Karpas-422 (cell line): ENCODE results near the gene DCBLD1. TPM values are rescaled to one million over a fixed set of nuclear protein-coding genes. Genes with fewer than 3 reads are reported as not detected.
"Not testable (repeated sequence)": the region's sequence is repeated elsewhere in the genome, so short reads cannot be mapped to it uniquely, and the experiment has no call there.

ENCODE experiments used
- DNase-seq: peaks from one replicate; pipeline ENCODE4 v3.0.0-alpha.2; 2015
- H2AFZ ChIP-seq: fragments of 200-600 bp; sonication (generic); 2 replicates; pipeline ENCODE4 v1.6.1; 2014; ENCODE audit warnings: antibody characterized with exemption, low read length, mixed read lengths
- H3K27ac ChIP-seq: fragments of 200-600 bp; sonication (generic); 2 replicates; pipeline ENCODE4 v1.5.1; 2014; ENCODE audit warnings: mild to moderate bottlenecking, low read length, moderate library complexity
- H3K27me3 ChIP-seq: fragments of 200-600 bp; sonication (generic); 2 replicates; pipeline ENCODE4 v1.6.1; 2014; ENCODE audit warnings: low read length, mixed read lengths
- H3K36me3 ChIP-seq: fragments of 200-600 bp; sonication (generic); 2 replicates; pipeline ENCODE4 v1.6.1; 2014; ENCODE audit warnings: low read length, mixed read lengths; ENCODE audit not compliant: insufficient read depth
- H3K4me1 ChIP-seq: fragments of 200-600 bp; sonication (generic); 2 replicates; pipeline ENCODE4 v1.6.1; 2014; ENCODE audit warnings: mild to moderate bottlenecking, low read length, mixed read lengths
- H3K4me2 ChIP-seq: fragments of 200-600 bp; sonication (generic); 2 replicates; pipeline ENCODE4 v1.6.1; 2014; ENCODE audit warnings: low read length, low read depth, mild to moderate bottlenecking; ENCODE audit not compliant: poor library complexity, severe bottlenecking
- H3K4me3 ChIP-seq: fragments of 200-600 bp; sonication (generic); 2 replicates; pipeline ENCODE4 v1.5.1; 2014; ENCODE audit warnings: mild to moderate bottlenecking, antibody characterized with exemption, low read length, mixed read lengths
- H3K79me2 ChIP-seq: fragments of 200-600 bp; sonication (generic); 2 replicates; pipeline ENCODE4 v1.6.1; 2014; ENCODE audit warnings: mild to moderate bottlenecking, low read length, mixed read lengths
- H3K9ac ChIP-seq: fragments of 200-600 bp; sonication (generic); 2 replicates; pipeline ENCODE4 v1.6.0; 2014; ENCODE audit warnings: low read length
- H3K9me2 ChIP-seq: fragments of 200-600 bp; sonication (generic), shearing (Covaris generic); replicated peaks from 2 replicates; pipeline ENCODE4 v1.6.0; 2014; ENCODE audit warnings: mild to moderate bottlenecking, low read length, moderate library complexity; ENCODE audit not compliant: insufficient read depth
- H3K9me3 ChIP-seq: fragments of 300-700, 200-600 bp; sonication (generic); 2 replicates; pipeline ENCODE4 v1.6.1; 2014; ENCODE audit warnings: low read length, mixed read lengths
- H4K20me1 ChIP-seq: fragments of 200-600 bp; sonication (generic); 2 replicates; pipeline ENCODE4 v1.6.1; 2014; ENCODE audit warnings: mild to moderate bottlenecking, antibody characterized with exemption, low read length, low read depth; ENCODE audit not compliant: insufficient read depth
- total RNA-seq: library from RNA; depleted of rRNA; stranded (reverse); fragments of >200 nt; shearing (Covaris generic); gene quantifications from 2 replicates; pipeline ENCODE4 v1.2.3, GENCODE V29; 2014; ENCODE audit warnings: low replicate concordance

Gene DCBLD1
- total RNA-seq, 1 experiment from 2014 or later = not detected

DNA sequence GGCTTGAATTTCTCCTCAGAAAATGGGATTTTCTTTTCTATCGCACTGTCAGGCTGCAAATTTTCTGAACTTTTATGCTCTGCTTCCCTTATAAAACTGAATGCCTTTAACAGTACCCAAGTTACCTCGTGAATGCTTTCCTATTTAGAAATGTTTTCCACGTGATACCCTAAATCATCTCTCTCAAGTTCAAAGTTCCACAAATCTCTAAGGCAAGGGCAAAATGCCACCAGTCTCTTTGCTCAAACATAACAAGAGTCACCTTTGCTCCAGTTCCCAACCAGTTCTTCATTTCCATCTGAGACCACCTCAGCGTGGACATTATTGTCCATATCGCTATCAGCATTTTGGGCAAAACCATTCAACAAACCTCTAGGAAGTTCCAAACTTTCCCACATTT is 35.5 kb downstream of the DCBLD1 start:
- not testable (repeated sequence) for H4K20me1 ChIP-seq, DNase-seq, H3K4me3 ChIP-seq, H3K36me3 ChIP-seq, H3K9me3 ChIP-seq, H3K27me3 ChIP-seq, H3K9me2 ChIP-seq, H3K79me2 ChIP-seq, H3K9ac ChIP-seq, H3K4me2 ChIP-seq, H3K27ac ChIP-seq, H3K4me1 ChIP-seq, H2AFZ ChIP-seq

DNA sequence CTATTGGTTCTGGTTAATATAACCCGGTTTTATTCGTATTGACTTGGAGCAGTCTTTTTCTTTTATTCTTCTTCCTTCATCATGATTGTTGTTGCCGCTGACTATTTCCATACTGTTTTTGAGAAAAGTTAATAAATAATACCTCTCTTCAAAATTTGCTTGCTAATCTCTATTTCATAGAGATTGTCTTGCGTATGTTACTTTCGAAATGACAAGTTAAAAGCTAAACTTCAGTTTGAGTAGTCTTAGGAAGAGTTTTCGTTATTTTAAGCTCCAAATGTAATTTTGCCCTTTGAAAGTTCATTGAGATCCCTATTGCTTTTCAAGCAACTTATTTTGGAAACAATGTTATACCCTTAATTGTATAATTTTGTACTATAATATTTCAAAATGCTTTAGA is 36.4 kb downstream of the DCBLD1 start:
- no peaks in the 10 kb centered on the region for H3K9me3 ChIP-seq
- no peak overlapping the region for H3K27ac ChIP-seq
- no peak overlapping the region for H3K4me3 ChIP-seq
- H3K9me2 ChIP-seq = no peaks in the 10 kb centered on the region
- H4K20me1 ChIP-seq = no peaks in the 10 kb centered on the region
- DNase-seq = no peak
- no peaks in the 10 kb centered on the region for H3K36me3 ChIP-seq
- no peak overlapping the region for H2AFZ ChIP-seq
- no peak overlapping the region for H3K9ac ChIP-seq
- H3K4me2 ChIP-seq = no peak overlapping the region
- no peaks in the 10 kb centered on the region for H3K4me1 ChIP-seq
- no peaks in the 10 kb centered on the region for H3K79me2 ChIP-seq
- no peaks in the 10 kb centered on the region for H3K27me3 ChIP-seq

DNA sequence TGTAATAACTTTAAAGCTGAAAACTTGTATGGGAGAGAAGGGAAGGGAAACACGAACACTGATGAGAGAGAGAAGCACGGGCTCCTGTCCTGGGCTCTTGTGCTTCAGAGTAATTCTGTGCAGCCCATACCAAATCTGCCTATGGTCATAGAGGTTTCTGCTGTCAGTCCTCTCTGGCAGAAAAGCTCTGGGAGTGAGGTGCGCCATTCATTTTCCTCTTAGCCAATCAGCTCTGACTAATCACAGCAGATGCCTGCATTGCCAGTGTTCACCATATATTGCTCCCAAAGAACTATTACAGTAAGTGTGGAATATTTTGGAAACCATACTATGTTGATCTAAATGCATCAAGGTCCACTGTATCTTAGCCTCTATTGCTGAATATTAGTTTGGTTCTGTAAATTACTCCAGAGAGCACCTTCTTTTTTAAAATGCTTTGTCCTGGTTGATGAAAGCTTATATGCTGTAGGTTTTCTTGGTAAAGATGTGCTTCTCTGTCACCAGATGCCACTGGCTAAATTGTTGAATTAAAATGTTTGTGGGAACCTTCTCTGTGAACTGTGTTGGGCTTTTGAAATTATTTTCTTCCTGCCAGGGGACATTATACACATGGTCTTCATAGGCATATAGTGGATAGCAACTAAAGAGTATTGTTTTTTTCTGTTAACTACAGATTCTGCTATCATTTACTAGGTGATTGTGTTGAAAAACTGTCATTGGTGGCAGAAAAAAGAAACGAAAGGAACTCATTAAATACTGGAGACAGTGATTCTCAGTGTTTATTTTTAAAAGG is 38.3 kb downstream of the DCBLD1 start:
- Histone ChIP-seq H2AFZ (no peak overlapping the region), H3K36me3 (no peaks in the 10 kb centered on the region), H3K9me2 (no peaks in the 10 kb centered on the region), H3K27me3 (no peaks in the 10 kb centered on the region), H3K79me2 (no peaks in the 10 kb centered on the region), H3K9me3 (no peaks in the 10 kb centered on the region), H3K27ac (no peak overlapping the region), H3K4me1 (no peaks in the 10 kb centered on the region), H4K20me1 (no peaks in the 10 kb centered on the region), H3K4me3 (no peak overlapping the region), H3K9ac (no peak overlapping the region), H3K4me2 (no peak overlapping the region)
- no peak for DNase-seq

DNA sequence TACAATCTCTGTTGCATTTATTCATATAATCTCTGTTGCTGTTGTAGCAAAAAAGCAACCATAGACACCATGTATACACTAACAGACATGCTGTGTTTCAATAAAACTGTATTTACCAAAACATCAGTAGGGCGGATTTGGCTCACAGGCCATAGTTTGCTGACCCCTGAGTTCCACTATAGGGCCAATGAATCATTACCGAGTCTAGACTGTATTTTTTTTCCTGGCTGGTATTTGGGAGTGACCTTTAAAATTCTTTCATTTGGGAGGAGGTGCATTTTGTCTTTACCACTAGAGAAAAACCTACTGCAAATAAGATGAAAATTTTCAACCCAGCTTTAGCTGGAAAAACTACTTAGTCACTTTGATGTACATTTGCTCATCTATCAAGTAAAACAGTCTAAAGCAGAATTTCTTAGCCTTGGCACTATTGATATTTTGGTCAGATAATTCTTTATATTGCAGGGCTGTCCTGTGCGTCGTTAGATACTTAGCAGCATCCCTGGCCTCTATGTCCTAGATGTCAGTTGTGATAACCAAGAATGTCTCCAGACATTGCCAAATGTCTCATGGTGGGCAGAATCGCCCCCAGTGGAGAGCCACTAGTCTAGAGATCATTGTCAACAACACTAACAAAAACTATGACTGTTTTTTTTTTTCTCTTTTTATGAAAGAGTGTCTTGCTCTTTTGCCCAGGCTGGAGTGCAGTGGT is 39.5 kb downstream of the DCBLD1 start:
- H3K4me1 ChIP-seq = no peaks in the 10 kb centered on the region
- no peaks in the 10 kb centered on the region for H3K9me3 ChIP-seq
- H3K9me2 ChIP-seq = no peaks in the 10 kb centered on the region
- H4K20me1 ChIP-seq = no peaks in the 10 kb centered on the region
- H3K4me3 ChIP-seq = no peak overlapping the region
- no peak overlapping the region for H2AFZ ChIP-seq
- no peak for DNase-seq
- H3K4me2 ChIP-seq = no peak overlapping the region
- H3K27me3 ChIP-seq = no peaks in the 10 kb centered on the region
- H3K27ac ChIP-seq = no peak overlapping the region
- H3K36me3 ChIP-seq = no peaks in the 10 kb centered on the region
- H3K9ac ChIP-seq = no peak overlapping the region
- H3K79me2 ChIP-seq = no peaks in the 10 kb centered on the region

DNA sequence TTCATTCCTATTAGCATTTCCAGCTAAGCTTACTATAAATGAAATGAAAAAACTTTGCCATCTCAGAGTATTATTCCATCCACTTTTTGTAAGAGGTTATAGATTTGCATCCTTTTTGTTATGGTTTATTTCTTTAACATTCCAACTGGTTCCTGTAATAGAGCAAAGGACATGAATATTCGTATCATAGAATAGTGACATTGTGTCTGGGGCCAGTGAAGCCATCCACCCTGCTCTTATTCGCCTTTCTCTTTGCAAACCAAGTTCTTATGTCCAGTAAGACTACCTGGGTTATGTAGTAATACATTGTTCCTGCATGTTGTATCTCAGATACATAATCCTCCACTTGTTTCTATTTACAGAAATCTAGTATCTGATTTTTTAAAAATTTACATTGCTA is 43.1 kb downstream of the DCBLD1 start:
- Histone ChIP-seq H3K27me3 (no peaks in the 10 kb centered on the region), H3K4me2 (no peak overlapping the region), H3K4me1 (no peaks in the 10 kb centered on the region), H2AFZ (no peak overlapping the region), H3K9me3 (no peaks in the 10 kb centered on the region), H4K20me1 (no peaks in the 10 kb centered on the region), H3K27ac (no peak overlapping the region), H3K79me2 (no peaks in the 10 kb centered on the region), H3K36me3 (no peaks in the 10 kb centered on the region), H3K4me3 (no peak overlapping the region), H3K9me2 (no peaks in the 10 kb centered on the region), H3K9ac (no peak overlapping the region)
- no peak for DNase-seq

DNA sequence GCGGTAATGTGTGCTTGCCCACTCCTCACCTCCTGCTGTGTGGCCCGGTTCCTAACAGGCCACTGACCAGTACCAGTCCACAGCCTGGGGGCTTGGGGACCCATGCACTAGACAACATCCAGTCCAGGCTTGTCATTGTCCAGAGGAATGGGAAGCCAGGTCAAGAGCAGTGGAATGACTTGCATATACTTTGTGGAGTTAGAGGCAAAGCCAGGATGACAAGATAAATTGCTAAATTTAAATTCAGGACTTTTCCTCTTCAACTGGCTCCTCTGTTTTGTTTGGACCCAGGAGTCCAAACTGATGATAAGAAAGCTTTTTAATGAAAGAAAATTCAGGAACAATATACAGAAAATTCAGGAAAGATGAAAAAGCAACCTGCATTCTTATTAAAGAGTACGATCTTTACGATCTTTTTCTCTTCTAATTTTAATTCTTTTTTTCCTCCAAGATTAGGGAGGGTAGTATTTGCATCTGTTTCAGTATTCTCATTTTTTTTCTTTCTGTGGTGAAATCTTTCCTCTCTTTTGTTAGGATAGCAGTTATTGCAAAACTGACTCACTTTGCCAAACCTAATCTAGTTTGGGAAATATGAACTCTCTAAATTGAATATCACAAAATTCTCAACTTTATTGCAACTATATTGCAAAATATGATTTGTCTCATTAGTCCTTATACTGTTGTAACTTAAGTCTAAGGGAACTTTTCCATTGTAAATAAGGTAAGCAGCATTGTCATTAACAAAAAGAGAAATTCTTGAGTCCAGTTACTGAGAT is 48.2 kb downstream of the DCBLD1 start:
- Histone ChIP-seq H3K4me2 (no peak overlapping the region), H3K9me2 (no peaks in the 10 kb centered on the region), H3K27me3 (no peaks in the 10 kb centered on the region), H3K4me3 (no peak overlapping the region), H3K4me1 (no peaks in the 10 kb centered on the region), H3K36me3 (no peaks in the 10 kb centered on the region), H3K79me2 (no peaks in the 10 kb centered on the region), H2AFZ (no peak overlapping the region), H3K9ac (no peak overlapping the region), H3K27ac (no peak overlapping the region), H4K20me1 (no peaks in the 10 kb centered on the region), H3K9me3 (no peaks in the 10 kb centered on the region)
- no peak for DNase-seq

DNA sequence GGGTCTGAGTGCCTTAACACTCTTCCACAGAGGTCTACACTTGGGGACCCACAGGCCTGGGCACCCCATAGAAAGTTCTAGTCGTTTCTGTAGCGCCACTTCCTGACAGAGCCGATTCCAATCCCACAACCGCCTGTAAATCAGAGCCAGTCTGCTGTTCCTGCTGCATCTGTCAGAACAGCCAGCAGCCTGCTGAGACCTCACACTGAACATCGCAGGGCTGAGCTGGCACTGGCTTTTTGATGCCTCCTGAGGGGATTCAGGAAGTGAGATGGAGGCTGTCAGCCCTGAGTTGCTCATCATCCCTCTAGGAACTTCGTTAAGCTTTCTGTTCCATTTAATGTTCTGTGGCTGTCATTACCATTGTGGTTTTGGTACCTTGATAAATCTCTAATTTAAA is 48.9 kb downstream of the DCBLD1 start:
- H3K36me3 ChIP-seq = no peaks in the 10 kb centered on the region

More for the DNA sequence above, 48.9 kb downstream of the DCBLD1 start:
- no peaks in the 10 kb centered on the region for H3K27me3 ChIP-seq
- H3K4me3 ChIP-seq = no peak overlapping the region
- DNase-seq = no peak
- no peak overlapping the region for H2AFZ ChIP-seq
- H3K4me1 ChIP-seq = no peaks in the 10 kb centered on the region
- H3K27ac ChIP-seq = no peak overlapping the region
- no peak overlapping the region for H3K9ac ChIP-seq
- no peaks in the 10 kb centered on the region for H4K20me1 ChIP-seq
- no peaks in the 10 kb centered on the region for H3K79me2 ChIP-seq
- H3K9me2 ChIP-seq = no peaks in the 10 kb centered on the region
- no peak overlapping the region for H3K4me2 ChIP-seq
- H3K9me3 ChIP-seq = no peaks in the 10 kb centered on the region
